HCT116 (cell line): ENCODE results near the gene KLF16. TPM values are rescaled to one million over a fixed set of nuclear protein-coding genes. Genes with fewer than 3 reads are reported as not detected.

Experiments used
- ATAC-seq: fragments of 200-7000 bp; cut with Tn5 transposase; 2 replicates; pipeline ENCODE4 v1.9.1; 2020; ENCODE audit warnings: mild to moderate bottlenecking, moderate library complexity
- BruUV-seq: library from RNA; stranded (reverse); fragments of 400-500 nt; replicated peaks from 2 replicates; lab custom pipeline; 2021; lab: Mats Ljungman, UMichigan
- CTCF ChIA-PET: fragments of 300-600 bp; sonication (Branson Sonifier 250); formaldehyde crosslinking; loops from one replicate; lab custom pipeline; 2021; ENCODE audit warnings: antibody characterized with exemption; lab: Charles Lee
- POLR2A ChIA-PET: fragments of 300-600, 350-600 bp; sonication (Branson Sonifier 250); formaldehyde crosslinking; loops from one replicate; lab custom pipeline; 2021; ENCODE audit warnings: antibody characterized with exemption; lab: Charles Lee
- RAD21 ChIA-PET, 2 experiments: fragments of 300-600 bp; sonication (Branson Sonifier 250); formaldehyde crosslinking; loops; one replicate each; lab custom pipeline; 2023; ENCODE audit warnings: low total read pairs in 2 of 2; ENCODE audit not compliant: uncharacterized antibody in 2 of 2, unreplicated experiment in 2 of 2, low non-redundant PET in 1 of 2; lab: Charles Lee
- DNase-seq: peaks from one replicate; pipeline ENCODE4 v3.0.0-alpha.2; 2010; ENCODE audit warnings: low read depth, low spot score
- H2AFZ ChIP-seq: fragments of 200-600 bp; shearing (Covaris generic), sonication (generic); 2 replicates; pipeline ENCODE4 v1.6.1; 2017; ENCODE audit warnings: low read depth, mixed run types, mixed read lengths, antibody characterized with exemption, low read length; ENCODE audit not compliant: poor library complexity, severe bottlenecking
- H3K27ac ChIP-seq: 2 replicates; pipeline ENCODE4 v1.5.1; 2012; ENCODE audit warnings: low read depth, low read length
- H3K27me3 ChIP-seq: fragments of 200-600 bp; sonication (generic); 2 replicates; pipeline ENCODE4 v1.6.1; 2016; ENCODE audit warnings: mixed run types, low read length, mixed read lengths; ENCODE audit not compliant: insufficient read depth
- H3K36me3 ChIP-seq, 2 experiments: fragments of 200-500 bp in 1 of 2; fragments of 200-600 bp in 1 of 2; sonication (Bioruptor generic) in 1 of 2; sonication (generic) in 1 of 2; 2 replicates each; pipeline versions ENCODE4 v1.5.1 to v1.6.1; 2014 to 2016; ENCODE audit warnings: low read length in 2 of 2, inconsistent platforms in 1 of 2, mixed read lengths in 1 of 2, mixed run types in 1 of 2; ENCODE audit not compliant: insufficient read depth in 2 of 2, control insufficient read depth in 1 of 2
- H3K4me1 ChIP-seq, 2 experiments: fragments of 200-600 bp in 1 of 2; sonication (generic) in 1 of 2; 2 replicates each; pipeline versions ENCODE4 v1.5.1 to v1.6.1; 2012 to 2017; ENCODE audit warnings: low read length in 2 of 2, inconsistent platforms in 1 of 2, mild to moderate bottlenecking in 1 of 2, mixed read lengths in 1 of 2, mixed run types in 1 of 2, moderate library complexity in 1 of 2; ENCODE audit not compliant: insufficient read depth in 2 of 2, control insufficient read depth in 1 of 2
- H3K4me2 ChIP-seq: fragments of 200-600 bp; sonication (generic); 2 replicates; pipeline ENCODE4 v1.6.1; 2017; ENCODE audit warnings: mixed run types, low read length, mixed read lengths
- H3K4me3 ChIP-seq, 2 experiments: fragments of 200-600 bp in 1 of 2; sonication (generic) in 1 of 2; replicated peaks in 1 of 2; 2 replicates each; pipeline ENCODE4 v1.5.1; 2011 to 2016; ENCODE audit warnings: low read length in 2 of 2, control low read depth in 1 of 2, low read depth in 1 of 2, mild to moderate bottlenecking in 1 of 2, mixed read lengths in 1 of 2, mixed run types in 1 of 2
- H3K79me2 ChIP-seq: fragments of 200-600 bp; sonication (generic); 2 replicates; pipeline ENCODE4 v1.6.1; 2017; ENCODE audit warnings: mild to moderate bottlenecking, mixed run types, low read length, moderate library complexity, mixed read lengths; ENCODE audit not compliant: insufficient read depth
- H3K9ac ChIP-seq: fragments of 200-600 bp; sonication (generic); 2 replicates; pipeline ENCODE4 v1.6.1; 2016; ENCODE audit warnings: low read length, mixed read lengths
- H3K9me2 ChIP-seq: fragments of 200-600 bp; sonication (generic), shearing (Covaris generic); 2 replicates; pipeline ENCODE4 v1.6.1; 2017; ENCODE audit warnings: mixed run types, mild to moderate bottlenecking, moderate library complexity; ENCODE audit not compliant: insufficient read depth
- H3K9me3 ChIP-seq, 2 experiments: fragments of 200-500 bp in 1 of 2; fragments of 200-600 bp in 1 of 2; sonication (Bioruptor generic) in 1 of 2; sonication (generic) in 1 of 2; 2 replicates each; pipeline ENCODE4 v1.6.1; 2014 to 2017; ENCODE audit warnings: low read length in 2 of 2, mixed read lengths in 2 of 2, inconsistent platforms in 1 of 2, low read depth in 1 of 2, mild to moderate bottlenecking in 1 of 2, mixed run types in 1 of 2, moderate library complexity in 1 of 2; ENCODE audit not compliant: control insufficient read depth in 1 of 2, insufficient read depth in 1 of 2
- H4K20me1 ChIP-seq: fragments of 200-600 bp; sonication (generic), shearing (Covaris generic); 2 replicates; pipeline ENCODE4 v1.6.1; 2017; ENCODE audit warnings: mixed run types, mild to moderate bottlenecking, moderate library complexity; ENCODE audit not compliant: insufficient read depth
- CBX3 ChIP-seq: IDR thresholded peaks from 2 replicates; pipeline ENCODE4 v1.6.1; 2012; ENCODE audit warnings: low read depth
- CEBPB ChIP-seq: IDR thresholded peaks from 2 replicates; pipeline ENCODE4 v1.6.1; 2012; ENCODE audit warnings: low read depth
- EGR1 ChIP-seq: IDR thresholded peaks from 2 replicates; pipeline ENCODE4 v1.6.1; 2012; ENCODE audit warnings: low read depth
- ELF1 ChIP-seq: IDR thresholded peaks from 2 replicates; pipeline ENCODE4 v1.6.1; 2012; ENCODE audit warnings: low read depth, borderline replicate concordance
- FOSL1 ChIP-seq: IDR thresholded peaks from 2 replicates; pipeline ENCODE4 v1.6.1; 2012; ENCODE audit warnings: low read depth
- JUND ChIP-seq: IDR thresholded peaks from 2 replicates; pipeline ENCODE4 v1.6.1; 2012
- POLR2AphosphoS5 ChIP-seq: IDR thresholded peaks from 2 replicates; pipeline ENCODE4 v1.6.1; 2011; ENCODE audit warnings: mild to moderate bottlenecking, low read depth, low read length, moderate library complexity
- RAD21 ChIP-seq: IDR thresholded peaks from 2 replicates; pipeline ENCODE4 v1.6.1; 2012; ENCODE audit warnings: low read depth, mild to moderate bottlenecking
- REST ChIP-seq: IDR thresholded peaks from 2 replicates; pipeline ENCODE4 v1.6.1; 2012; ENCODE audit warnings: low read depth
- SIN3A ChIP-seq: IDR thresholded peaks from 2 replicates; pipeline ENCODE4 v1.6.1; 2012; ENCODE audit warnings: low read depth
- SP1 ChIP-seq: IDR thresholded peaks from 2 replicates; pipeline ENCODE4 v1.6.1; 2012; ENCODE audit warnings: low read depth
- TCF7L2 ChIP-seq: IDR thresholded peaks from 2 replicates; pipeline ENCODE4 v1.7.0; 2011; ENCODE audit warnings: borderline replicate concordance, inconsistent platforms; ENCODE audit not compliant: insufficient read depth, insufficient read length; ENCODE audit errors: extremely low read depth
- YY1 ChIP-seq: IDR thresholded peaks from 2 replicates; pipeline ENCODE4 v1.6.1; 2011; ENCODE audit warnings: low read length, low read depth, moderate library complexity, mild to moderate bottlenecking; ENCODE audit not compliant: insufficient replicate concordance; ENCODE audit errors: extremely low read depth
- ZFX ChIP-seq: fragments of 450-650 bp; IDR thresholded peaks from 2 replicates; pipeline ENCODE4 v1.6.1; 2017
- ZNF274 ChIP-seq: fragments of 200-500 bp; sonication (Bioruptor generic); IDR thresholded peaks from 2 replicates; pipeline ENCODE4 v1.6.1; 2014; ENCODE audit warnings: mild to moderate bottlenecking, low read depth, low read length, inconsistent platforms
- intact Hi-C: fragments of 100-400 bp; cut with micrococcal nuclease; formaldehyde crosslinking; loops from 2 replicates; pipeline ENCODE4 v1.10.0; 2022
- total RNA-seq: library from RNA; stranded (reverse); gene quantifications from one replicate; pipeline ENCODE4 v1.2.1, GENCODE V29; 2021; ENCODE audit not compliant: unreplicated experiment

The KLF16 gene
- total RNA-seq, 1 experiment from 2014 or later, result 64.3 TPM

DNA sequence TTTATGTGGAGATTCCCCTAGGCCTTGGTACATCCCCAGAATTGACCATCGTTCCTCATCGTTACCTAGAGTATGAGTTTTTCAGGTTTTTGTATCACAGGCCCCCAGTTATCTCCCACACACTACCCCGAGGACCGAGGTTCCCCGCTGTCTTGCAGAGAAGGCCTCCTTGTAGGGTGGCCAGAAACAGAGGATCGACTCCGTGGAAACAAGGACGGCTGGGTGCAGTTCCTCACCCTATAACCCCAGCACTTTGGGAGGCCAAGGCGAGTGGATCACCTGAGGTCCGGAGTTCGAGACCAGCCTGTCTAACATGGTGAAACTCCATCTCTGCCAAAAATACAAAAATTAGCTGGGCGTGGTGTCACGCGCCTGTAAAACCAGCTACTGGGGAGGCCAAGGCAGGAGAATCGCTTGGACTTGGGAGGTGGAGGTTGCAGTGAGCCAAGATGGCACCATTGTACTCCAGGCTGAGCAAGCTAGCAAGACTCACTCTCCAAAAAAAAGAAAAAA lies 42.5 kb upstream of the KLF16 start:
- H4K20me1 ChIP-seq, result no peaks in the 10 kb centered on the region
- BruUV-seq, result TSS peak; percentile 76
- H3K9me2 ChIP-seq, result no peaks in the 10 kb centered on the region
- H3K27me3 ChIP-seq, result no peaks in the 10 kb centered on the region
- H3K4me2 ChIP-seq, result peak overlapping the region; percentile 99
- peaks cover 0 to 4% of the 10 kb centered on the region in 2 experiments; a peak in 1 of 4 replicates for H3K36me3 ChIP-seq
- TF ChIP-seq RAD21 (no peak), TCF7L2 (no peak), ZFX (peak; percentile 51; the same call in 1 of the 2 replicates), SIN3A (no peak)
- TF ChIP-seq, all 23 proteins: peak for 1
- peak overlapping the region; percentile 55 to 95 for H3K4me3 ChIP-seq
- H3K4me1 ChIP-seq, result peaks cover 9 to 26% of the 10 kb centered on the region in 2 experiments; a peak in 3 of 4 replicates
- H3K27ac ChIP-seq, result peak overlapping the region; percentile 85
- H3K9me3 ChIP-seq, result no peaks in the 10 kb centered on the region
- H2AFZ ChIP-seq, result no peak overlapping the region
- H3K79me2 ChIP-seq, result peaks cover 53% of the 10 kb centered on the region
- peak overlapping the region; percentile 89 for H3K9ac ChIP-seq
- CTCF ChIA-PET, result interaction anchor here (1.3 kb wide), 1 partner anchor 41 kb away, joined by 6 read pairs; no protein-coding TSS in a partner anchor
- ATAC-seq (no peak), DNase-seq (no peak)
- POLR2A ChIA-PET, result interaction anchor here (0.6 to 1.6 kb wide), 5 partner anchors 8 to 126 kb away, joined by 3 to 5 read pairs (median 4); no protein-coding TSS in a partner anchor
- RAD21 ChIA-PET, result no interaction called here
- intact Hi-C loops, result loop anchor here (5.0 kb wide), 1 partner anchor 246 kb away; the partner anchor contains the start of gene AP3D1

DNA sequence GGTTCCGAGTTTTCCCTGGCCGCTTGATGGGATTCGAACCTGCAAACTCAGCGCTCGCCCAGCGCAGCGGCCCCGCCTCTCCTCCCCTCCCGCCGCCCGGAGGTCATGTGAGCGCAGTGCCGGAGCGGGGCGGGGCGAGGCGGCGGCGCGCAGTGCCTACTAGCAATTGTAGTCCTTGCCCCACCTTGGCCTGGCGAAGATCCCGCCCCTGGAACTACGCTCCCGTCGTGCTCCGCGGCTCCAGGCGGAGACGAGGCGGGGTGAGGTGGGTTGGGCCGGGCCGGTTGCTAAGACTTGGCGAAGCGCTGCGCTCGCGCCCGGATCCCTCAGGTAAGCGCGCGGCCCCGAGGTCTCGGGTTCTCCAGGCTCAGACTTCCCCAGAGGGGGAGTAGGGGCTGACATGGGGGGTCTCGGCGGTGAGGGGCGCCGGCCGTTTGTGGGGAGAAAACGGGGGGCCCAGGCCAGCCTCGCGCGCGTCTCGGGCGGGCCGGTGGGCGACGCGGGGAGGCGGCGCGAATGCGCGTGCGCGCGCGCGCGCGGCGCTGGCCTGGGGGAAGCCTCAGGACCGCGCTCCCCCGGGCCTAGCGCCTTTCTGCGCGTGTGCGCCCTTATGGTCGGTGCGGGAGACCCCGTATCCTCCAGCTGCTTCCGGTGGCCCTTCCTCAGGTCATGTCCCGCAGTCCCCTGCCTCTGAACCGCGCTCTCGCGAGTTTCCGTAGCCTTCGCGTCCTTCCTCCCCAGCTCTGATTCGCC lies 41.9 kb upstream of the KLF16 start, which contains the start of the genes ADAT3 and SCAMP4:
TSS of gene ADAT3 (plus strand) at position 290 of the 753 bp plus-strand sequence. CDS start 6,649 bp downstream, outside the sequence.
TSS of gene SCAMP4 (plus strand) at position 290 of the 753 bp plus-strand sequence. CDS start 9,621 bp downstream, outside the sequence.
- no peaks in the 10 kb centered on the region for H3K9me3 ChIP-seq
- peaks cover 0 to 4% of the 10 kb centered on the region in 2 experiments; a peak in 1 of 4 replicates for H3K36me3 ChIP-seq
- H3K9me2 ChIP-seq, result no peaks in the 10 kb centered on the region
- peak; percentile 98 for DNase-seq
- BruUV-seq, result no TSS peak
- peak within 1 kb of the TSS; percentile 85 for H3K27ac ChIP-seq
- H3K4me2 ChIP-seq, result peak within 1 kb of the TSS; percentile 99
- peak; percentile 95 for ATAC-seq
- RAD21 ChIA-PET, result no interaction called here
- H2AFZ ChIP-seq, result peak within 1 kb of the TSS; percentile 72
- peak within 1 kb of the TSS; percentile 55 to 95 for H3K4me3 ChIP-seq
- CTCF ChIA-PET, result interaction anchor here (1.2 to 1.3 kb wide), 2 partner anchors 23 to 41 kb away, joined by 3 to 6 read pairs; no protein-coding TSS in a partner anchor
- H3K9ac ChIP-seq, result peak within 1 kb of the TSS; percentile 89
- peaks cover 9 to 26% of the 10 kb centered on the region in 2 experiments; a peak in 3 of 4 replicates for H3K4me1 ChIP-seq
- H4K20me1 ChIP-seq, result no peaks in the 10 kb centered on the region
- no peaks in the 10 kb centered on the region for H3K27me3 ChIP-seq
- POLR2A ChIA-PET, result interaction anchor here (1.0 to 1.5 kb wide), 3 partner anchors 29 to 126 kb away, joined by 3 to 5 read pairs (median 4); no protein-coding TSS in a partner anchor
- peaks cover 47% of the 10 kb centered on the region for H3K79me2 ChIP-seq
- intact Hi-C loops, result loop anchor here (5.0 kb wide), 1 partner anchor 247 kb away; the partner anchor contains the start of gene AP3D1
- TF ChIP-seq FOSL1 (no peak), EGR1 (no peak), CEBPB (no peak), RAD21 (no peak), REST (no peak), POLR2AphosphoS5 (peak; percentile 90), YY1 (no peak), ZFX (peak; percentile 71; the same call in 1 of the 2 replicates), JUND (no peak), ELF1 (no peak; the same call in 1 of the 2 replicates), ZNF274 (no peak), CBX3 (no peak; the same call in 1 of the 2 replicates), SP1 (peak; percentile 81)
